Caco-2 (cell line): ENCODE results near the gene ANO10. TPM values are rescaled to one million over a fixed set of nuclear protein-coding genes. Genes with fewer than 3 reads are reported as not detected.

Experiments
- BruUV-seq: library from RNA; stranded (reverse); fragments of 400-500 nt; replicated peaks from 2 replicates; lab custom pipeline; 2021; lab: Mats Ljungman, UMichigan
- CTCF ChIA-PET: fragments of 300-600 bp; sonication (Branson Sonifier 250); formaldehyde crosslinking; loops from one replicate; lab custom pipeline; 2022; ENCODE audit warnings: antibody characterized with exemption; lab: Charles Lee
- POLR2A ChIA-PET: fragments of 300-600 bp; sonication (Branson Sonifier 250); formaldehyde crosslinking; loops from one replicate; lab custom pipeline; 2022; ENCODE audit warnings: antibody characterized with exemption; lab: Charles Lee
- DNase-seq, 2 experiments: peaks; one replicate each; pipeline versions ENCODE4 v3.0.0 to v3.0.0-alpha.2; 2020 to 2022
- H3K27me3 ChIP-seq: replicated peaks from 2 replicates; pipeline ENCODE4 v1.6.0; 2011; ENCODE audit warnings: low read length; ENCODE audit not compliant: control insufficient read depth, insufficient read depth
- H3K36me3 ChIP-seq: 2 replicates; pipeline ENCODE4 v1.5.1; 2011; ENCODE audit warnings: low read length; ENCODE audit not compliant: control insufficient read depth, insufficient read depth
- H3K4me1 ChIP-seq: fragments of 250-450 bp; sonication (Bioruptor Pico); 2 replicates; pipeline ENCODE4 v1.5.1; 2020; ENCODE audit warnings: mild to moderate bottlenecking
- H3K4me3 ChIP-seq: 2 replicates; pipeline ENCODE4 v1.5.1; 2011; ENCODE audit warnings: low read depth, mild to moderate bottlenecking, control low read depth, low read length
- H3K9me3 ChIP-seq: fragments of 250-450 bp; sonication (Bioruptor Pico); 2 replicates; pipeline ENCODE4 v1.5.1; 2020; ENCODE audit warnings: mild to moderate bottlenecking, moderate library complexity
- H3K27ac Mint-ChIP-seq: one replicate; pipeline ENCODE4 v1.8.0; 2022; ENCODE audit warnings: mixed read lengths; ENCODE audit not compliant: unreplicated experiment
- H3K27me3 Mint-ChIP-seq: one replicate; pipeline ENCODE4 v1.8.0; 2022; ENCODE audit warnings: mixed read lengths; ENCODE audit not compliant: insufficient read depth, unreplicated experiment
- H3K36me3 Mint-ChIP-seq: one replicate; pipeline ENCODE4 v1.8.0; 2022; ENCODE audit warnings: mild to moderate bottlenecking, mixed read lengths; ENCODE audit not compliant: insufficient read depth, unreplicated experiment
- H3K4me1 Mint-ChIP-seq: one replicate; pipeline ENCODE4 v1.8.0; 2022; ENCODE audit warnings: low read depth, mixed read lengths; ENCODE audit not compliant: unreplicated experiment
- H3K4me3 Mint-ChIP-seq: one replicate; pipeline ENCODE4 v1.8.0; 2022; ENCODE audit warnings: mild to moderate bottlenecking, moderate library complexity, mixed read lengths; ENCODE audit not compliant: unreplicated experiment
- H3K9me3 Mint-ChIP-seq: one replicate; pipeline ENCODE4 v1.8.0; 2022; ENCODE audit warnings: mixed read lengths; ENCODE audit not compliant: unreplicated experiment
- intact Hi-C: fragments of 100-400 bp; cut with micrococcal nuclease; formaldehyde crosslinking; loops from one replicate; pipeline ENCODE4 v1.10.0; 2022; ENCODE audit not compliant: unreplicated experiment
- total RNA-seq: library from RNA; stranded (reverse); gene quantifications from 2 replicates; pipeline ENCODE4 v1.2.3, GENCODE V29; 2022
- TF ChIP-seq, protein P1 (sequence below), 2 experiments: fragments of 200-600 bp in 1 of 2; IDR thresholded peaks; 1 replicate in 1 of 2; 2 replicates in 1 of 2; pipeline versions ENCODE4 v1.5.1 to v1.8.0; 2011 to 2022; ENCODE audit warnings: antibody characterized with exemption in 1 of 2, control low read depth in 1 of 2, inconsistent platforms in 1 of 2, low read depth in 1 of 2, low read length in 1 of 2, mild to moderate bottlenecking in 1 of 2, moderate library complexity in 1 of 2; ENCODE audit not compliant: insufficient read depth in 1 of 2, severe bottlenecking in 1 of 2, unreplicated experiment in 1 of 2

ANO10 gene
- total RNA-seq, 1 experiment from 2014 or later = 24.1 TPM

DNA sequence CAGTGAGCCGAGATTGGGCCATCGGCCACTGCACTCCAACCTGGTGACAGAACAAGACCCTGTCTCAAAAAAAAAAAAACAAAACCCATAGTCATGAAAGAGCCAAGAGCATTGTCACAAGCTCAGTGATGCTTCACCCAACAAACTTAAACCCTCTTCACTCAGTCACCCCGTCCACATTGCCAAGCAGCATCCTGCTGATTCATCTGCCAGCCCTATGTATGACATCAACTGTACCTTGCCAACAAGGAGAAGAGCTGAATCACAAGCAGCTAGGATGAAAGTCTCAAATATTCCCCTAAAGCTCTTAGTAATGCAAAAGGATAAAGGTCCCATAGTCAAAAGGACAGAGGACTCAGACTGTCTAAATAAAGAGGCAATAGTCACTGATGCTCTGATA lies 90.0 kb downstream of the ANO10 start:
- Mint-ChIP-seq H3K9me3 (peaks cover 16% of the 10 kb centered on the region), H3K4me1 (no peaks in the 10 kb centered on the region), H3K27me3 (no peaks in the 10 kb centered on the region), H3K27ac (no peak overlapping the region), H3K4me3 (no peak overlapping the region), H3K36me3 (no peaks in the 10 kb centered on the region)
- H3K36me3 ChIP-seq = no peaks in the 10 kb centered on the region
- no peak for DNase-seq
- TF ChIP-seq, protein P1, sequence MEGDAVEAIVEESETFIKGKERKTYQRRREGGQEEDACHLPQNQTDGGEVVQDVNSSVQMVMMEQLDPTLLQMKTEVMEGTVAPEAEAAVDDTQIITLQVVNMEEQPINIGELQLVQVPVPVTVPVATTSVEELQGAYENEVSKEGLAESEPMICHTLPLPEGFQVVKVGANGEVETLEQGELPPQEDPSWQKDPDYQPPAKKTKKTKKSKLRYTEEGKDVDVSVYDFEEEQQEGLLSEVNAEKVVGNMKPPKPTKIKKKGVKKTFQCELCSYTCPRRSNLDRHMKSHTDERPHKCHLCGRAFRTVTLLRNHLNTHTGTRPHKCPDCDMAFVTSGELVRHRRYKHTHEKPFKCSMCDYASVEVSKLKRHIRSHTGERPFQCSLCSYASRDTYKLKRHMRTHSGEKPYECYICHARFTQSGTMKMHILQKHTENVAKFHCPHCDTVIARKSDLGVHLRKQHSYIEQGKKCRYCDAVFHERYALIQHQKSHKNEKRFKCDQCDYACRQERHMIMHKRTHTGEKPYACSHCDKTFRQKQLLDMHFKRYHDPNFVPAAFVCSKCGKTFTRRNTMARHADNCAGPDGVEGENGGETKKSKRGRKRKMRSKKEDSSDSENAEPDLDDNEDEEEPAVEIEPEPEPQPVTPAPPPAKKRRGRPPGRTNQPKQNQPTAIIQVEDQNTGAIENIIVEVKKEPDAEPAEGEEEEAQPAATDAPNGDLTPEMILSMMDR (IDR thresholded peaks at IDR 0.05; ENCODE audit: insufficient read depth in 1 of 2, low read depth in 1 of 2, low read length in 1 of 2, severe bottlenecking in 1 of 2, unreplicated experiment in 1 of 2) = no peak
- ChIA-PET CTCF (no interaction called here), POLR2A (no interaction called here)
- no peaks in the 10 kb centered on the region for H3K27me3 ChIP-seq
- BruUV-seq = no TSS peak
- no peak overlapping the region for H3K4me3 ChIP-seq
- no peaks in the 10 kb centered on the region; the same call in 1 of the 2 replicates for H3K9me3 ChIP-seq
- peaks cover 7% of the 10 kb centered on the region; the same call in 1 of the 2 replicates for H3K4me1 ChIP-seq
- intact Hi-C loops = no loop called here

DNA sequence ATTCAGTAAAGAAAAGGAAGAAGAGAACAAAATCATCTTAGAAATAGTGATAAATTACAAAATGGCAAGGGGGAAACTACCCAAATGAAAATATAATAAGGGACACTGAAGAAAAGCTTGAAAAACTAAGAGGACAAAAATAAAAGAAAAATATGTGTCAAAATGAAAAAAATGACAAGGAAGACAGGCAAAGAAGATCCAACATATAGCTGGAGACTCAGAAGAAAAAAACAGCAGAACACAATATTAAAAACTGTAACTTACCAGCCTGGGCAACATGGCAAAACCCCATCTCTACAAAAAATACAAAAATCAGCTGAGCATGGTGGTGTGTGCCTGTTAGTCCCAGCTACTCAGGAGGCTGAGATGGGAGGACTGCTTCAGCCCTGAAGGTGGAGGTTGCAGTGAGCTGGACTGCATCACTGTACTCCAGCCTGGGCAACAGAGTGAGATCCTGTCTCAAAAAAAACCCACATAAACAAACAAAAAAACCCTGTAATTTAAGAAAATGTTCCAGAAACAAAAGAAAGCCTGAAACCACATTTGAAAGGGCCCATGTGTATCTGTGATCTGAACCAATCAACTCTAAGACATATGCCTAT lies 93.2 kb downstream of the ANO10 start:
- H3K36me3 Mint-ChIP-seq = no peaks in the 10 kb centered on the region
- no peak for DNase-seq
- BruUV-seq = no TSS peak
- H3K36me3 ChIP-seq = no peaks in the 10 kb centered on the region
- no peaks in the 10 kb centered on the region for H3K27me3 Mint-ChIP-seq
- H3K9me3 Mint-ChIP-seq = peaks cover 16% of the 10 kb centered on the region
- no peak overlapping the region for H3K4me3 ChIP-seq
- TF ChIP-seq, protein P1 (IDR thresholded peaks at IDR 0.05; ENCODE audit: insufficient read depth in 1 of 2, low read depth in 1 of 2, low read length in 1 of 2, severe bottlenecking in 1 of 2, unreplicated experiment in 1 of 2) = no peak
- intact Hi-C loops = no loop called here
- H3K4me1 ChIP-seq = peaks cover 5% of the 10 kb centered on the region; the same call in 1 of the 2 replicates
- H3K4me1 Mint-ChIP-seq = no peaks in the 10 kb centered on the region
- POLR2A ChIA-PET = no interaction called here
- H3K9me3 ChIP-seq = no peaks in the 10 kb centered on the region; the same call in 1 of the 2 replicates
- CTCF ChIA-PET = no interaction called here
- no peak overlapping the region for H3K27ac Mint-ChIP-seq
- no peaks in the 10 kb centered on the region for H3K27me3 ChIP-seq
- no peak overlapping the region for H3K4me3 Mint-ChIP-seq

DNA sequence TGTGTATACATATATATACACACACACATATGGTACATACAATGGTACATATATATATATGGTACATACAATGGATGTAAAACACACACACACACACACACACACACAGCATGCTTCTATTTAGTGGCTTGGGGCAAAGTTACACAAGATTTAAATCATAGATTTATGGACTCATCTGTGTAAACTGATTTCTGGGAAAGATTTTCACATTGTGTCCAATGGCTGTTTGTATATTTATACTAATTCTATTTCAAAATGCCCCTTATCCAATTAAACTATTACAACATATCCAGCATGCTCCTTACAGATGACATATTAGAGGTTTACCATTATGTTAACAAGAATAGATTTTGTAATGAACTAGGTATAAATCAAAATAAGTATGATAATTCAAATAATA lies 94.9 kb downstream of the ANO10 start:
- Mint-ChIP-seq H3K4me3 (no peak overlapping the region), H3K4me1 (no peaks in the 10 kb centered on the region), H3K27me3 (no peaks in the 10 kb centered on the region), H3K36me3 (no peaks in the 10 kb centered on the region), H3K9me3 (peaks cover 16% of the 10 kb centered on the region), H3K27ac (no peak overlapping the region)
- ChIA-PET CTCF (no interaction called here), POLR2A (no interaction called here)
- Histone ChIP-seq H3K9me3 (no peaks in the 10 kb centered on the region; the same call in 1 of the 2 replicates), H3K4me3 (no peak overlapping the region), H3K4me1 (no peaks in the 10 kb centered on the region), H3K27me3 (no peaks in the 10 kb centered on the region), H3K36me3 (no peaks in the 10 kb centered on the region)
- no peak for DNase-seq
- intact Hi-C loops = no loop called here
- BruUV-seq = no TSS peak
- TF ChIP-seq, protein P1 (IDR thresholded peaks at IDR 0.05; ENCODE audit: insufficient read depth in 1 of 2, low read depth in 1 of 2, low read length in 1 of 2, severe bottlenecking in 1 of 2, unreplicated experiment in 1 of 2) = no peak
